Renal pelvis (tissue), 12 donors: ENCODE results near the gene DYNC2H1. TPM values are rescaled to one million over a fixed set of nuclear protein-coding genes. Genes with fewer than 3 reads are reported as not detected.

Experiments used
- DNase-seq: peaks from one replicate; pipeline ENCODE4 v3.0.0-alpha.2; 2013
- long read RNA-seq, 16 experiments: transcript quantifications; one replicate each; lab custom pipeline, GENCODE V29; 2026
- polyA plus RNA-seq, 3 donors: library from polyadenylated mRNA; unstranded; fragments of 120-200 nt; gene quantifications; one replicate each; pipeline ENCODE4 v1.2.1, GENCODE V29; 2013; ENCODE audit not compliant: insufficient read length in 3 of 3

DYNC2H1 gene, protein sequence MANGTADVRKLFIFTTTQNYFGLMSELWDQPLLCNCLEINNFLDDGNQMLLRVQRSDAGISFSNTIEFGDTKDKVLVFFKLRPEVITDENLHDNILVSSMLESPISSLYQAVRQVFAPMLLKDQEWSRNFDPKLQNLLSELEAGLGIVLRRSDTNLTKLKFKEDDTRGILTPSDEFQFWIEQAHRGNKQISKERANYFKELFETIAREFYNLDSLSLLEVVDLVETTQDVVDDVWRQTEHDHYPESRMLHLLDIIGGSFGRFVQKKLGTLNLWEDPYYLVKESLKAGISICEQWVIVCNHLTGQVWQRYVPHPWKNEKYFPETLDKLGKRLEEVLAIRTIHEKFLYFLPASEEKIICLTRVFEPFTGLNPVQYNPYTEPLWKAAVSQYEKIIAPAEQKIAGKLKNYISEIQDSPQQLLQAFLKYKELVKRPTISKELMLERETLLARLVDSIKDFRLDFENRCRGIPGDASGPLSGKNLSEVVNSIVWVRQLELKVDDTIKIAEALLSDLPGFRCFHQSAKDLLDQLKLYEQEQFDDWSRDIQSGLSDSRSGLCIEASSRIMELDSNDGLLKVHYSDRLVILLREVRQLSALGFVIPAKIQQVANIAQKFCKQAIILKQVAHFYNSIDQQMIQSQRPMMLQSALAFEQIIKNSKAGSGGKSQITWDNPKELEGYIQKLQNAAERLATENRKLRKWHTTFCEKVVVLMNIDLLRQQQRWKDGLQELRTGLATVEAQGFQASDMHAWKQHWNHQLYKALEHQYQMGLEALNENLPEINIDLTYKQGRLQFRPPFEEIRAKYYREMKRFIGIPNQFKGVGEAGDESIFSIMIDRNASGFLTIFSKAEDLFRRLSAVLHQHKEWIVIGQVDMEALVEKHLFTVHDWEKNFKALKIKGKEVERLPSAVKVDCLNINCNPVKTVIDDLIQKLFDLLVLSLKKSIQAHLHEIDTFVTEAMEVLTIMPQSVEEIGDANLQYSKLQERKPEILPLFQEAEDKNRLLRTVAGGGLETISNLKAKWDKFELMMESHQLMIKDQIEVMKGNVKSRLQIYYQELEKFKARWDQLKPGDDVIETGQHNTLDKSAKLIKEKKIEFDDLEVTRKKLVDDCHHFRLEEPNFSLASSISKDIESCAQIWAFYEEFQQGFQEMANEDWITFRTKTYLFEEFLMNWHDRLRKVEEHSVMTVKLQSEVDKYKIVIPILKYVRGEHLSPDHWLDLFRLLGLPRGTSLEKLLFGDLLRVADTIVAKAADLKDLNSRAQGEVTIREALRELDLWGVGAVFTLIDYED (N-terminal part only)
- polyA plus RNA-seq, result 10 to 100 TPM; 35.3 to 44.6 (median 44.6) TPM
- long read RNA-seq, donor 1, result 0 reads
- long read RNA-seq, donor 2, partial matches to known transcripts, result 0 of 2 reads
- long read RNA-seq, donor 2, other reads (novel, unspliced or antisense), result 0 of 2 reads
- long read RNA-seq, donor 3, partial matches to known transcripts, result 0 of 2 reads
- long read RNA-seq, donor 3, other reads (novel, unspliced or antisense), result 0 of 2 reads
- long read RNA-seq, donor 4, partial matches to known transcripts, result 0 of 1 reads
- long read RNA-seq, donor 4, other reads (novel, unspliced or antisense), result 0 of 1 reads
- long read RNA-seq, donor 5, result 0 reads
- long read RNA-seq, donor 6, result 0 reads
- long read RNA-seq, donor 7, partial matches to known transcripts, result 6 of 7 reads
- long read RNA-seq, donor 7, other reads (novel, unspliced or antisense), result 0 of 7 reads
- long read RNA-seq, donor 8, result 0 reads
- long read RNA-seq, donor 9, partial matches to known transcripts, result 0 of 2 reads
- long read RNA-seq, donor 9, other reads (novel, unspliced or antisense), result 0 of 2 reads
- long read RNA-seq, donor 10, partial matches to known transcripts, result 0 of 1 reads
- long read RNA-seq, donor 10, other reads (novel, unspliced or antisense), result 0 of 1 reads
- long read RNA-seq, donor 11, partial matches to known transcripts, result 0 of 2 reads
- long read RNA-seq, donor 11, other reads (novel, unspliced or antisense), result 0 of 2 reads
- long read RNA-seq, donor 12, result 0 reads
- long read RNA-seq, donor 13, partial matches to known transcripts, result 0 of 1 reads
- long read RNA-seq, donor 13, other reads (novel, unspliced or antisense), result 0 of 1 reads
- long read RNA-seq, donor 14, result 0 reads
- long read RNA-seq, donor 15, partial matches to known transcripts, result 0 of 1 reads
- long read RNA-seq, donor 15, other reads (novel, unspliced or antisense), result 0 of 1 reads
- long read RNA-seq, donor 16, partial matches to known transcripts, result 0 of 2 reads
- long read RNA-seq, donor 16, other reads (novel, unspliced or antisense), result 0 of 2 reads

DNA sequence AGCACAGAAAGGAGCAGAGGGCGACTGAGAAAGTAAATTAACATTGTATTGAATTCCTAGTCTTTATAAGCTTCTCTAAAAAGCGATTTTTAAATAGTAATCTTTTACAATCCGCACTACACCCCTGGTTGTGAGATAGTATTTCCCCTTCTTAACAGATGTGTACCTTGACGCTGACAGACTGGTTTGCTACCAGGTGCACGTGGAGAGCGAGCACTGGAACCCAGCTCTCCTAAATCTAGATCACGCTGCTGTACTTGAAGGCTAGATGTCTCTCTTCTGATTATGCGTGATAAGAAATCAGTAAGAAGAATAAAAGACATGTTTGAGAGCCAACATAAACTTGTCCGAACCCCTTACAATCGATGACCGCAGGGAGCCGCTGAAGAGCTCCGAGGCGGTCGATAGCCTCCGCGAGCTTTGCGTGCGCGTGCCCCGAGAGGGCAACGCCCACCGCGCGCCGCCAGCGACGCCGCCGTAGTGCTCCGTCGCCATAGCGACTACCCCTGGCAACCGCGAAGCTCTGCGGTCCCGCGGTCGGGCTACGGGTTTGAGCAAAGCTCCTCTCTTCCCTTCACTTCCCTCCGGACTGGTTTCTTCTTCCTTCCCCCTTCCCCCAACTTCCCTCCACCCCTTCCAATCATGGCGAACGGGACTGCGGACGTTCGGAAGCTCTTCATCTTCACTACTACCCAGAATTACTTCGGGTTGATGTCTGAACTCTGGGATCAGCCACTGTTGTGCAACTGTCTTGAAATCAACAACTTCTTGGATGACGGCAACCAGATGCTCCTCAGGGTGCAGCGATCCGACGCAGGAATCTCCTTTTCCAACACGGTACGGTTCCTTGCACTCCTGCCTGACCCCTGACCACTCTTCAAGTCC is at the start of gene DYNC2H1:
TSS of gene DYNC2H1 (plus strand) at position 494 of the 885 bp plus-strand sequence. CDS start at position 643, 149 bp downstream.
- peak; percentile 90 for DNase-seq

DNA sequence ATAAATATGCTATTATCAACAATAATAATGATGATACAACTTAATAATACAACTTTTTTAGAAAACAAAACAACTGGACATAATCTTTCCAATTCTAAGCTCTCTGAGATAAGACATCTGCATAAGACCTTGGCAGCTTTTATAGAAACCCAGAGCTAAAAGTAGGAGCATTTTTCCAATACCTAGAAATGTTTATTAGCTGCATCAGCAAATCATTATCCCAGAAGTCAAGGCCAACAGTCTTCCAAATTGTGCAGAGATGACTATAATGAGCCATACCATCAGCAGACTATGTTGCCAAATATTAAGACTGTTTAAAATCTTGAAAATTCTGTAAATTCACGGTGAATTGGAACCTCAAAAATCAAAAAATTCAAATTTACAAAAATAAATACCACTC is 47.6 kb upstream of the DYNC2H1 start:
- no peak for DNase-seq

DNA sequence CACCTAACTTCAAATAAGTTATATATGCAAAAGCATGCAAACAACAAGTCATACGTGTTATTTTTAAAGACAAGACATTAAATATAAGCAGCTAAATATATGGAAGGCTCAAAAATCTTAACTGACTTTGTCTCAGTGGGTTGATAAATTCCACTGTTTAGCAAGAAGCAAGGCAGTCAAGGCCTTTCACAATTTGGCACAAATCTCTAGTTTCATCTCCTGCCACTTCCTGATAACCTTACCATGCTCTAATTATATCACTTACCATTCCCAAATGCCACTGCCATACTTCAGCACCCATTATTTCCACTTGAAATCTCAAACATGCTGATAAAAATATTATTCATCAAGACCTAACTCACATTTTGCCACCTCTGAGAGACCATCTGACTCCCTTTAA is 42.1 kb upstream of the DYNC2H1 start:
- DNase-seq, result no peak

DNA sequence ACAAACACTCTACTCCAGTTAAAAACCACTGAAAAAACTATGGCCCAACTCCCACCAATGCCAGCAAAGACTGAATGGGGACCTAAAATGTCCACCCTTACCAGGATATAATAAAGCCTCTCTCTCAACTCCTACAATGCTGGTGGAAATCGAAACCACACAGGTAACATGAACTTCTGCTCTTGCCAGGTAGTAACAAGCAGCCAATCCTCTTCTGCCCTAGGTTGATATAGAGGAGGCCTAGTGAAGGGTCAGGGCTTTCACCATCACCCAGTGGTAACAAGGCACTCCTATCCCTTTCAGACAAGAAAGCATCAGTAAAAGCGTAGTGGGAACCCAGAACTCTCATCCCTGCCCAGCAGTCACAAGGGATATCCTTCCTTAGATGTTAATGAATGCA is 39.9 kb upstream of the DYNC2H1 start:
- no peak for DNase-seq

DNA sequence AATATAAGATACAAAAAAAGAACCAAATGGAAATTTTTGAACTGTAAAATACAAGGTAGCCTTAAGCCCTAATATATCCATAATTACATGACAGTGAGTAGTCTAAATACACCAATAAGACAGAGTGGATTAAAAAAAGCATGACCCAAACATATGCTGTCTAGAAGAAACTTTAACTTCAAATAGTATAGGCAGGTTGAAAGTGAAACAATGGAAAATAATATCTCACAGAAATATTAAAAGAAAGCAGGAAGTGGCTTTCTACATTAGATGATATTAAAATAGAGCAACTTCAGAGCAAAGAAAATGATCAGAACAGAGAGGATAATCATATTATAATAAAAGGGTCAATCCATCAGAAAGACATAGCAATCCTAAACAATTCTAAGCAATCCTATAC is 39.1 kb upstream of the DYNC2H1 start:
- no peak for DNase-seq

DNA sequence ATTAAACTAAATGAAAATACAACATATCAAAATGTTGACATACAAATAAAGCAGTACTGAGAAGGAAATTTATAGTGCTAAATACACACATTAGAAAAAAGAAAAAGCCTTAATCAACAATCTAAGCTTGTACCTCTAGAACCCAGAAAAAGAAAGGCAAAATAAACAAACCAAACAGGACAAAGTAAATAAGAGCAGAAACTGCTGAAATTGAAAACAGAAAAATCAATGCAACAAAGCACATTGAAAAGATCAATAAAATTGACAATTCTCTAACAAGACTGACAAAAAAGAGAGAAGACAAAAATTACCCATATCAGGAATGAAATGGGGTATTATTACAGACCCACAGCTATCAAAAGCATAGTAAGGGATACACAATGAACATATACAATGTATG is 38.2 kb upstream of the DYNC2H1 start:
- DNase-seq, result no peak

DNA sequence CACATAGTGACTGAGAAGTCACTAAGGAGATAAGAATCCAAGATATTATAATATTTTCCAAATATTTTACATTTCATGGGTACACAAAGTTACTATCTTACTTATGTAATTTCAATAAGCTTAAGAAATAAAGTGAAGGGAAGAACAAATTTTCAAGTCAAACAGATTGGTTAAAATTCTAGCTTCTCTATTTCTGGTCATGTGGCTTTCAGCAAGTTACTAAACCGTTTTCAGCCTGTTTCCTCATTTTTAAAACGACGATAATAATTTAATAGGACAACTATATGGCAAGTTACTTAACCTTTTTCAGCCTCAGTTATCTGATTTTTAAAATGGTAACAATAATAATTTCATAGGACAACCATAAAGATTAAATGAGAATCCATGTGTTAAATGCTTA is 32.9 kb upstream of the DYNC2H1 start:
- no peak for DNase-seq

DNA sequence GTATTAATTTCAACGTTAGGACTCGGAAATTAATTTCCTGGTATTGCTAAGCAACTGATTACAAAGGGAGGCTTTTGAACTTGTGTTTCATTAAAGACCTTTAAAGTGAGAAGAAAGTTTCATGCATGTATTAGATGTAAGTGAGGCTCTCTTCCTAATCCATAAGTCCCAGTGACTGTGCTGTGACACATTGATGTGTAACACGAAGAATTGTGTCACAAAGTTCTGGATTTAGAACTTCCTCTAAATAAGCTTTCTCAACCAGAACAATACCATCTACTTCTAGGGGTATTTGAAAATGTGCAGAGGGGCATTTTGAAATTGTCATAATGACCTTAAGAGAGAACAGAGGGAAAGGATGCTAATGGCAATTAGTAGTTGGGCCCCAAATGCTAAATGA is 31.7 kb upstream of the DYNC2H1 start:
- no peak for DNase-seq

DNA sequence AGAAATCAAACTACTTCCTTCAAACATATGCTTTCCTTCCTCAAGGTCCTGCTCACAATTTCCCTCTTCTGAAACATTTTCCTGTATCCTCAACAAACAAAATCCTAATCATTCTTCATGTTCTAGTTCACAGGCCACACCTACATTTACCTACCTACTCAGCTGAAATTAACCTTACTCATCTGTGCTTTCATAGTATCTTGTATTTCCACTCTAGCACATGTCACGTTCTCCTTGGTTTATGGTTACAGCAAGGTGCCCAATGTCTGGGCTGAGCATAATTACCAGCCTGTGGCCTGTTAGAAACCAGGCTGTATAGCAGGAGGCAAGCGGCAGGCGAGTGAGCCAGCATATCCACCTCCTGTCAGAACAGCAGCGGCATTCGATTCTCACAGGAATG is 30.5 kb upstream of the DYNC2H1 start:
- DNase-seq, result no peak

DNA sequence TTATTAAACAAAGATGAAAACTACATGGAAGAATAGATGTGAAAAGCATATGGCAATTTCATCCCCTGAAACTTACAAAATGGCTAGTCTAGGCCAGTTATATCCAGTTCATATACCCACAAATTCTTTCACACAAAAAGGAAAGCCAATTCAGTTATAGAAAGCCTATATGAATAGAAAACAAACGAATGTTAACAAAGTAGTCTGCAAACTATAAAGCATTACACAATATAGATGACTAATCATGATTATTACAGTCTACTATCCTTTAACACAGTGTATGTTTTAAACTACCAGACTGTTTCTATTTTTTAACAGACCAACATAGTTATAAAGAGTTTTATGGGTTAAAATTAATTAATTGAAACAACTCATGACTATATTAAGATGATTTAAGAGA is 29.4 kb upstream of the DYNC2H1 start:
- no peak for DNase-seq

DNA sequence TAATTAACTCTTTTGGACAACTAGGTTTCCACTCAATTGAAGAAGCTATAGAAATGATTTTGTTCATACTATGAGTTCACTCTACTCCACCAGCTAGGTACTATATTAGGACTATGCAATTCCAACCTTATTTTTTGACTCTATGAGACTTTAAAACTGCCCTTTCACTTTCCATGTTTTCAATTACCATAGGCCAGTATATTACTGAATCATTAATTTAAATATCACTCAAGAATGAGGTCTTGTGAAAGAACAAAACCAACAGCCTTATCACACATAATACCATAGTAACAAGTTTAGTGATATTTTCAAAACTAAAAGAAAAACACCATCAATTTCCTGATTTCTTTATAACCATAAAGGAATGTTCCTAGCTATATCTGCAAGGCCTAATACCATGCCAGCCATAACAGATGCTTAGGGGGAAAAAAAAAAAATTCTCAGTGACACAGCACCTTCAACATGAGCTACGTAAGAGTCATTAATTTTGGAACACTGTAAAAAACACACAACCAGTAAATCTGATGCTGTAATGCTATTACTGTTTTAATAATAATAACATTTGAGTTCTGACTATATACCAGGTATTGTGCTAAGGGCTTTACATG is 23.4 kb upstream of the DYNC2H1 start:
- DNase-seq, result no peak

DNA sequence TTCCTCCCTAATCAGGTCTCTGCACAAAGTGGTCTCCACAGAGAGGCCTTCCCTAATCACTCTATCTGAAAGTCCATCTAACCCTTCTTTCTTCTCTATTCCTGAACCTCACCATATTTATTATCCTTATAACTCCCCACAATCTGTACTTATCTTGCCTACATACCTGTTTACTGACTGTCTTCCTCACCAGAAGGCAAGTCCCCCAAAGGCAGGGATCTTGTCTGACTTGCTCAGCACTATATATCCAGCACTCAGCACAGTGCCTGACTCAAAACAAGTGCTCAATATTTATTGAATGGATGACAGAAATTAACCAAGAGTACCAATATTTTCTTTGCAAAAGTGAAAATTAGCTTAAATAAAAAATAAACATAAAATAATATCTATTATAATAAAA is 22.8 kb upstream of the DYNC2H1 start:
- DNase-seq, result no peak

DNA sequence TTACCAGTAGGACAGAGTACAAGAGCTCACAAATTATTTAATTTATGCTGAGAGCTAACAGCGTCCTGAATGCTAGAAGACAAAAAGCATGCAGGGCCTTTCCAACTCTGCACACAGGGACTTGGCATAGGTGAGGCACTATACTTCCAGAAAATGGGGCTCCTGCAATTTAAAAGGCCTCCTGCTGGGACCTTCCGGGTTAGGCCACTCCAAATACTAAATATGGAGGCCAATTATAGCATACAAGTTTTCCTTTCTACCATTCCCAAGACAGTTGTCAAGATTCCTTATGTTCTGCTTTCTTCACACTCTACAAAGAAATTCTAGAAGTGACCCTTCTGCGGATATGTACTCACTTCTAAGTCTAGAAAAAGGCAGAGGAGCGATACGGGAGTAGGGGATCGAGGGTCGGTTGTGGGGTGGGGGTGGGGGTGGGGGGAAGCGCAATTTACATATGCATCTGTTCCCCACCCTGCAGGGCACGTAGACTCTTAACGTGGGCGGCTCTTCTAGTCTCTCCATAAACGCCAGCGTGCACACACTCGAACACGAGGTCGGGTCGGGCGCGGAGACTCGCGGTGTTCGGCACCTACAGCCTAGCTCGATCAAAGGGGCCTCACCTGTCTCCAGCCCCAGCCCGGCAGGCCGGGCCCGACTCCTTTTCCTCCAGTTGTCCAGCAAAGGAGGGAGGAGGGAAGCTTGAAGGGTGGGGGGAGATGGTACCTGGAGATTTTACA is 18.0 kb upstream of the DYNC2H1 start:
- peak; percentile 22 for DNase-seq

DNA sequence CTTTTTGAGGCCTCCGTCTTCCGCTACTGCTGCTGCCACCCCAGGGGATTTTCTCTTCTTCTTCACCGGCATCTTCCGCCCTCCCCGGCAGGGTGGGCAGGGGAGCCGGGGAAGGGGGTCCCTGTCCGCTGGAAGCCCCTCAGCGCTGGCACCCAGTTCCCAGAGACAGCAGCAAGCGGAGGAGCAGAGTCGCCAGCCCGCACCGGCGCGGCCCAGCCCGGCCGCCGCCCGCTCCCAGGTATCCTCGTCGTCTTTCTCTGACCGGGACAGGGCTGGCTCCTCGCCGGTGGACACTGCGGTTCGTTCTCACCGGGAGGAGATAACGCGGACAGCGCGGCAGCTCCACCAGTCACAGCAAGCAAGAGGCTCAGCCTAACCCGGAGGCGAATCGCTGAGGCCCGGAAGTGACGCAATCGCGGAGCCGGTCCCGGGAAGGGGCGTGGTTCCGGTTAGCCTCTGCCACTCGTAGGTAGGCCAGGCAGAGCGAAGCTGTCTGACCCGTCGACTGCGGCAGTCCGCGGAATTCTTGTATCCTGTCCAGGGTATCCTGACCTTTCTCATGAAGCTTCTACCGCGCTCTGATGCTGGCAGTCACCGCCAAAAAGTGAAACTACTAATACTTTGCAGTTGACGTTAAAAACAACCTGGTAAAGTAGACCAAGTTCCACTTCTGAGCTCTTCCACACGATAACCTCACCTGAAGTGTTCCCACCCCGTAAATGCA is 17.3 kb upstream of the DYNC2H1 start, which contains the start of gene DCUN1D5:
TSS of gene DCUN1D5 (minus strand) at position 360 of the 724 bp plus-strand sequence. CDS start at position 72, 288 bp downstream.
- peak; percentile 94 for DNase-seq

DNA sequence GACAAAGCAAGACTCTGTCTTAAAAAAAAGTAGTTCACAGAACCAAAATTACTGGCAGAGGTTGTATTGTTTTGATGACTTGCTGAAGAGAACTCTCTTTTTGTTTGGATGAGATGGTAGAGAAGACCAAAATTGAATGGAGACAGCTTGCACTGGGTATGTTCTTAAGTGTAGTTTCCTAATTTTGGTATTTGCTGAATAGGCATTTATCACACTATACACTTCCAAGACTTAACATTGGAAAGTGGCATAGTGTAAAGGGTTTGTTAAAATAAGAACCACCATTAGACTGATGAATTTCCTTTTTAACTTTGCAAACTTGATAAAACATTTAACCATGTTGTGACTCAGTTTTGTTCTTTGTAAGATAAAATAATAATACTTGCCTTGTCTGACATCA is 11.9 kb upstream of the DYNC2H1 start:
- DNase-seq, result no peak

DNA sequence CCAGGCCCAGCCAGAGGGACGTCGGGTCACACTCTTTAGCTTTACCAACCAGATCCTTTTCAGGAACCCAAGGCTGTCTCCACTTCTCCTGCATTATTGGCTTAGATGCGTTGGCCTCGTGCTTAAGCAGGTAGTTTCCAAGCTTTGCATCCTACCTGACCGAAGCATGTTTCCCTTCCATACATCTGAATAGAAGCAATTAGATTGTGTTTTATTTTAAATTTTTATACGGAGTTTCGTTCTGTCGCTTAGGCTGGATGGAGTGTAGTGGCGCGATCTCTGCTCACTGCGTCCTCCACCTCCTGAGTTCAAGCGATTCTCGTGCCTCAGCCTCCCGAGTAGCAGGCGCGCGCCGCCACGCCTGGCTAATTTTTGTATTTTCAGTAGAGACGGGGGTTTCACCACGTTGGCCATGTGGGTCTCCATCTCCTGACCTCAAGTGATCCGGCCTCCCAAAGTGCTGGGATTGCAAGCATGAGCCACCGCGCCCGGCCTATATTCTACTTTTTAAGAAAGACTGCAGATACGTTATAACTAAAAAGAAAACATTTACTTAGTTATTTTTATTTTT is 677 bp downstream of the DYNC2H1 start:
- no peak for DNase-seq
